Adipocyte (in vitro differentiated cells): ENCODE data around the gene KCNN3.

Source experiments
- DNase-seq: peaks from one replicate; pipeline ENCODE4 v3.0.0-alpha.2; 2015; ENCODE audit warnings: low read depth
- H3K27me3 ChIP-seq: replicated peaks from 2 replicates; pipeline ENCODE4 v1.7.0; 2013; ENCODE audit warnings: mild to moderate bottlenecking, low read length, moderate library complexity; ENCODE audit not compliant: control insufficient read depth, insufficient read depth
- H3K36me3 ChIP-seq: 2 replicates; pipeline ENCODE4 v1.7.0; 2013; ENCODE audit warnings: low read length, mild to moderate bottlenecking, moderate library complexity; ENCODE audit not compliant: control insufficient read depth, insufficient read depth, severe bottlenecking
- H3K4me1 ChIP-seq: 2 replicates; pipeline ENCODE4 v1.7.0; 2013; ENCODE audit warnings: mild to moderate bottlenecking, low read length, moderate library complexity; ENCODE audit not compliant: control insufficient read depth, insufficient read depth
- H3K4me3 ChIP-seq: 2 replicates; pipeline ENCODE4 v1.7.0; 2013; ENCODE audit warnings: mild to moderate bottlenecking, low read length, moderate library complexity
- H3K9ac ChIP-seq: 2 replicates; pipeline ENCODE4 v1.7.0; 2013; ENCODE audit warnings: mild to moderate bottlenecking, low read length, moderate library complexity
- H3K9me3 ChIP-seq: 2 replicates; pipeline ENCODE4 v1.7.0; 2013; ENCODE audit warnings: mild to moderate bottlenecking, low read length, moderate library complexity; ENCODE audit not compliant: control insufficient read depth

The KCNN3 gene

GRCh38 chr1:154878371-154879037, 8.4 kb upstream of the KCNN3 start:
- no peak overlapping the region for H3K4me3 ChIP-seq
- peak; percentile 86 for DNase-seq
- no peak overlapping the region for H3K9ac ChIP-seq
- peaks cover 35% of the 10 kb centered on the region for H3K27me3 ChIP-seq
- peaks cover 6% of the 10 kb centered on the region for H3K4me1 ChIP-seq
- H3K36me3 ChIP-seq: no peaks in the 10 kb centered on the region
- H3K9me3 ChIP-seq: no peaks in the 10 kb centered on the region

DNA sequence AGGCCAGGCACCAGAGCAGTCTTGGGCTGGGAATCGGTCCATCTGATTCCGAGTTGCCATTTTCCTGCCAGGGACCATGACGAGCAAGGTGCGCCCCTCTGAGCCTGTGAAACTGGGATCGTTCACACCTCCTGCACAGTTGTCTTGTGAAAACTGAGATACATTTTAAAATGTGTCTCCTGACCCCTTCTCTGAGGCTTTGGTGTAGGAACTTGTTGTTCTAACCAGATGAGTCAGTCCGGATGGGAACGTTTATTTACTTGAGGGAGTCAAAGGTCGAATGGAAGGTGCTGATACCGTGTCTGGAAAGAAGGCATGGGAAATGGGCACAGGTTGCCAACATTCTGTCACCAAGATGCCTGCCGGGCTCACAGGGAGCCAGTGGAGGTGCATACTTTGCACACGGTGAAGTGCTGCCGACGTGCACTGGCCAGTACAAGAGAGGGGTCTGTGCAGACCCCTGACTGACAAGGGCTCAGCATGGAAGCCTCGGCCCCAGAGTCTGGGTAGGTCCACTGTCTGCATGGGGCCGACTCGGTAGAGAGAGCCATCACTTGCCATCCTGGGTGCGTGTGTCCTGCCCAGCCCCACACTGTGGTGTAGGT, 7.4 kb upstream of the KCNN3 start:
- Histone ChIP-seq H3K27me3 (peaks cover 46% of the 10 kb centered on the region), H3K36me3 (no peaks in the 10 kb centered on the region), H3K4me3 (no peak overlapping the region), H3K4me1 (peaks cover 6% of the 10 kb centered on the region), H3K9ac (no peak overlapping the region), H3K9me3 (no peaks in the 10 kb centered on the region)
- no peak for DNase-seq

- H3K36me3 ChIP-seq: no peaks in the 10 kb centered on the region
- H3K27me3 ChIP-seq: peaks cover 48% of the 10 kb centered on the region
- no peak for DNase-seq
- no peak overlapping the region for H3K9ac ChIP-seq
- peaks cover 6% of the 10 kb centered on the region for H3K4me1 ChIP-seq
- H3K4me3 ChIP-seq: no peak overlapping the region
- H3K9me3 ChIP-seq: no peaks in the 10 kb centered on the region
These were observed 6.8 kb upstream of the KCNN3 start for GRCh38 chr1:154876842-154877369.

- no peaks in the 10 kb centered on the region for H3K36me3 ChIP-seq
- H3K9ac ChIP-seq: no peak overlapping the region
- H3K9me3 ChIP-seq: no peaks in the 10 kb centered on the region
- DNase-seq: no peak
- H3K4me1 ChIP-seq: peaks cover 10% of the 10 kb centered on the region
- no peak overlapping the region for H3K4me3 ChIP-seq
- peaks cover 65% of the 10 kb centered on the region for H3K27me3 ChIP-seq
These were observed 4.4 kb upstream of the KCNN3 start for GRCh38 chr1:154874465-154874864.

DNA sequence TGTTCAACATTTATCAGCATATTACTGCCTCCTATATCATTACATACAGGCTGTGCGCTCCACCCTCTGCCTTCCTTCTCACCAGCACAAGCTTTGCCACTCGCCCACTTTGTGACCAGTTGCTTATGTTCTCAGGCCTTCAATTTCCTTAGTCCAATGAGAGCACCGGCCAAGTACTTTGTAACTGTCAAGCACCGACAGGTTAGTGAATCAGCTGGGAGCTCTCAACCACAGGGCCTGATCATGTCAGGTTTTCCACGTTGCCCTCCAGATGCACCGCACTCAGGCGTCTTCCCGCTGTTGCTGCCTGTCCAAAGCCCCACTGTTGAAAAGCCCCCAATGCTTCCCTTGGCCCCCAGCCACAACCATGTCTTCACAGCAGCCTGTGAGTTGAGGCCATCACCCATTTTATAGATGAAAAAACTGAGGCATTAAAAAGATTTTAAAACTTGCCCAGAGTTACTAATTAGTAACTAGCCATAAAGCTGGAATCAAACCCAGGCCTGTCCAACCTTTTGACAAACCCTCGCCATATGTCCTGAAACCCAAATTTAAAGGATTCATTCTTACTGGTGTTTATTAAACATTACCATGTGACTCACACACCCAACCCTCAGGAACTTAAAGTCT, 3.4 kb upstream of the KCNN3 start:
- H3K4me3 ChIP-seq: no peak overlapping the region
- H3K36me3 ChIP-seq: no peaks in the 10 kb centered on the region
- no peak for DNase-seq
- H3K9me3 ChIP-seq: no peaks in the 10 kb centered on the region
- peaks cover 69% of the 10 kb centered on the region for H3K27me3 ChIP-seq
- H3K9ac ChIP-seq: no peak overlapping the region
- H3K4me1 ChIP-seq: peaks cover 18% of the 10 kb centered on the region

DNA sequence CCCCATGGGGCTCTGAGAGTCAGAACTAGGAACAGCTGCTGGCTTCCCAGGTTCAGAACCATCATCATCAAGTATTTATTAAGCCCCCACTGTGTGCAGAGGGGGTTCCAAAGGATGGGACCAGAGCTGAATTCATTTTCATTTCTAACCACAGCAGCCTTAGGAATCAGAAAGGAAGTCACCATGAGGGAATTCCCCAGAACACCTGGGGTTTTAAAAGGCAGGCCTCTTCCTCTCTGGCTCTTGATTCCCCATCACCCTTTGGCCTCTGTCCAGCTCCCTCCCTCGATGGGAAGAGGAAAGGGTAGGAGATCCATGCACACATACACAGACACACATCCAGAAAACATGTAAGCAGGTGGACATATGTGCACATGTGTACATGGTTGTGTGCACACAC, 1.3 kb upstream of the KCNN3 start:
- Histone ChIP-seq H3K4me1 (peaks cover 23% of the 10 kb centered on the region), H3K9ac (no peak overlapping the region), H3K9me3 (no peaks in the 10 kb centered on the region), H3K4me3 (no peak overlapping the region), H3K27me3 (peaks cover 69% of the 10 kb centered on the region), H3K36me3 (no peaks in the 10 kb centered on the region)
- DNase-seq: no peak

DNA sequence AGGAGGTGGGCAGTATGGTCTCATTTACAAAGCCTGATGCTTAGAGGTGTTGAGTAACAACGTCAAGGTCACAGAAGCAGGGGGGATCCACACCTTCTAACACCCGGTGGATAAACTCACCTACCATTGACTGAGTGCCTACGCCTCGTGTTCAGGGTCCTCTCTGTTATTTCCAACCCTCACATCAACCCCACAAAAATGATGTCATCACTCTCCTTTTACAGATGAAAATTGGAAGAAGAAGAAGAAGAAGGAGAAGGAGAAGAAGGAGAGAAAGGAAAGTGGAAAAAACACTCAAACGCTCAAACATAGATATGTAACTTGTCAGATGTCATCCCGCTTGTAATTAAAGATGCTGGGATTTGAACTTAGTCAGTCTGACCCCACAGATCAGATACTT, 653 bp upstream of the KCNN3 start:
- H3K27me3 ChIP-seq: peaks cover 66% of the 10 kb centered on the region
- H3K9ac ChIP-seq: no peak overlapping the region
- peak overlapping the region; percentile 48 for H3K4me3 ChIP-seq
- H3K4me1 ChIP-seq: peaks cover 21% of the 10 kb centered on the region
- H3K36me3 ChIP-seq: no peaks in the 10 kb centered on the region
- DNase-seq: no peak
- H3K9me3 ChIP-seq: no peaks in the 10 kb centered on the region

DNA sequence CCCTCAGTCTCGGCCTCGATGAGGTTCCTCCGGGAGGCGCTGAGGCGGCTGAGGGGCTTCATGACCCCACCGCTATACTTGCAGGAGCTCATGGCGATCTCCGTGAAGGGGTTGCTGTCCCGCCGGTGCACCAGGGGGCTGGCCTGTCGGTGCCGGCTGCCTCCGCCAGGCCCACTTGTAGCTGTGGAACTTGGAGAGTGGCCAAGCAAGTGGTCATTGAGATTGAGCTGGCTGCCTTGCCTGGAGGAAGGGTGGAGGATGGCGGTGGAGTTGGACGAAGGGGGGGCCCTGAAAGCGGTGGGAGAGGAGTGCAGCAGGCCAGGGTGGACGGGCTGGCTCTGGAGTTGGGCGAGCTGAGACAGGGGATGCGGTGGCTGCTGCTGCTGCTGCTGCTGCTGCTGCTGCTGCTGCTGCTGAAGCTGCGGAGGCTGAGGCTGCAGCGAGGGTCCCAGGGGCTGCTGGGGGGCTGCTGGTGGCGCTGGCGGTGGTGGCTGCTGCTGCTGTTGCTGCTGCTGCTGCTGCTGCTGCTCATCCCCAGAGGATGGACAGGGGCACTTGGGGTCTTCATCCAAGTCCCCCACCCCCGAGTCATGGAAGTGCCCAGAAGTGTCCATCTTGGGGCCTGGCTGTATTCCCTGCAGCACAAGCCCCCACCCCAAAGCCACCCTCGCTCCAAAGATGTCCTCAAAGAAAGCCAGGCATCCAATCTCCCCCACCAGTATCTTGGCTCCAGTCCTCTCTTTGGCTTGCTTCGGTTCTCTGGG, 548 bp downstream of the KCNN3 start:
- H3K27me3 ChIP-seq: peaks cover 72% of the 10 kb centered on the region
- peaks cover 21% of the 10 kb centered on the region for H3K4me1 ChIP-seq
- no peak for DNase-seq
- H3K36me3 ChIP-seq: no peaks in the 10 kb centered on the region
- peak overlapping the region; percentile 59 for H3K4me3 ChIP-seq
- no peak overlapping the region for H3K9ac ChIP-seq
- H3K9me3 ChIP-seq: no peaks in the 10 kb centered on the region

GRCh38 chr1:154867841-154868605, 2.1 kb downstream of the KCNN3 start:
- Histone ChIP-seq H3K9ac (no peak overlapping the region), H3K4me1 (peaks cover 21% of the 10 kb centered on the region), H3K36me3 (no peaks in the 10 kb centered on the region), H3K4me3 (no peak overlapping the region), H3K27me3 (peaks cover 68% of the 10 kb centered on the region), H3K9me3 (no peaks in the 10 kb centered on the region)
- DNase-seq: no peak

DNA sequence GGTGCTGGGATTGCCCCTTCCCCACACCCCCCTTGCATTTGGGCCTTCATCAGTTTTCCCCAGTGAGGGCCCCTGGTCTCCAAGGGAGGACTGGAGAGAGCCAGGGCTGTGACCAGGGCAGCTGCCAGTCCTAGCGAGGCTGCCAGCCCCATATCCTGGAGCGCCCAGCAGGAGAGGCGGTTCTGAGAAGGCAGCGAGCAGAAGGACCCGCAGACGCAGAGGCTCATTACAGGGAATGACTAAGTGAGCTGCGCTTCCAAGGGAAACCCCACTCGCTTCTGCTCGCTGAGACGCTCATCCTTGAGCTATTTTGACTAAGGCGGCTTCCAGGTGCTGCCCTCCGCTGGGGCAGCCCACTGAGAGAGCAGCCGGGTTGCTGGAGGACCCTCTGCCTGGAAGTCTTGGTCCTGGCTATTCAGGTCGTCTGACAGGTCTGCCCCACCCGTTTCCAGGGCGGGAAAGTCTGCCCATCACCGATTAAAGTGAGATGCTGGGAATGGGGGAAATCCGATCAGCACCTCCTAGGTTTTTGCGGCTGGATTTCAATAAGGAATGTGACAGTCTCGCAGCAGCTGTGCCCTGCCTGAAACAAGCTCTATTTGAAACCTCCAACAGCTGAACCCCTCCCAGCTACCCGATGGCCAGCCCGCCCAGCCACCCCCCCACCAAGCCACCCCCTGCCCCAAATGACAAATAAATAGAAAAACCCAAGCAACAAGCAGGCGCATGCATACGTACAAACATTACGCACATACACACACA, 2.8 kb downstream of the KCNN3 start:
- Histone ChIP-seq H3K4me1 (peaks cover 21% of the 10 kb centered on the region), H3K4me3 (no peak overlapping the region)

More for the DNA sequence above, 2.8 kb downstream of the KCNN3 start:
- peaks cover 69% of the 10 kb centered on the region for H3K27me3 ChIP-seq
- no peaks in the 10 kb centered on the region for H3K9me3 ChIP-seq
- no peaks in the 10 kb centered on the region for H3K36me3 ChIP-seq
- H3K9ac ChIP-seq: no peak overlapping the region
- DNase-seq: peak; percentile 72
